ENCODE data around the gene CNTNAP5.

The CNTNAP5 gene

GRCh38 chr2:124025171-124025580 lies at the start of gene CNTNAP5:
CNTNAP5 (plus strand) TSS chr2:124025287; CDS start chr2:124025651, 364 bp downstream.
- DNase-seq (ENCODE audit: low spot score): no peak

- no peak for DNase-seq (ENCODE audit: low spot score)
Observed at GRCh38 chr2:123976054-123976648, 48.9 kb upstream of the CNTNAP5 start.

- peak; percentile 49 for DNase-seq (ENCODE audit: low spot score)
Observed at GRCh38 chr2:123993728-123994323, 31.3 kb upstream of the CNTNAP5 start.

GRCh38 chr2:123999681-124000080 lies 25.4 kb upstream of the CNTNAP5 start:
- no peak for DNase-seq (ENCODE audit: low spot score)

GRCh38 chr2:124001696-124002430 lies 23.2 kb upstream of the CNTNAP5 start:
- DNase-seq (ENCODE audit: low spot score): no peak

GRCh38 chr2:124018890-124019289 lies 6.2 kb upstream of the CNTNAP5 start:
- no peak for DNase-seq (ENCODE audit: low spot score)

GRCh38 chr2:124024561-124025170 lies 421 bp upstream of the CNTNAP5 start:
- no peak for DNase-seq (ENCODE audit: low spot score)

- DNase-seq (ENCODE audit: low spot score): no peak
Observed at GRCh38 chr2:124025891-124026434, 876 bp downstream of the CNTNAP5 start.

- DNase-seq (ENCODE audit: low spot score): no peak
Observed at GRCh38 chr2:124026503-124026902, 1.4 kb downstream of the CNTNAP5 start.

- peak; percentile 64 for DNase-seq (ENCODE audit: low spot score)
Observed at GRCh38 chr2:124027182-124027581, 2.1 kb downstream of the CNTNAP5 start.

GRCh38 chr2:124032799-124033198 lies 7.7 kb downstream of the CNTNAP5 start:
- DNase-seq (ENCODE audit: low spot score): no peak

GRCh38 chr2:124034265-124034664 lies 9.2 kb downstream of the CNTNAP5 start:
- DNase-seq (ENCODE audit: low spot score): no peak

- DNase-seq (ENCODE audit: low spot score): no peak
Observed at GRCh38 chr2:124035001-124035400, 9.9 kb downstream of the CNTNAP5 start.

GRCh38 chr2:124039032-124039431 lies 13.9 kb downstream of the CNTNAP5 start:
- DNase-seq (ENCODE audit: low spot score): no peak

- DNase-seq (ENCODE audit: low spot score): no peak
Observed at GRCh38 chr2:124039762-124040291, 14.7 kb downstream of the CNTNAP5 start.

GRCh38 chr2:124045894-124046293 lies 20.8 kb downstream of the CNTNAP5 start:
- no peak for DNase-seq (ENCODE audit: low spot score)

GRCh38 chr2:124046332-124046731 lies 21.2 kb downstream of the CNTNAP5 start:
- no peak for DNase-seq (ENCODE audit: low spot score)

GRCh38 chr2:124048102-124048501 lies 23.0 kb downstream of the CNTNAP5 start:
- DNase-seq (ENCODE audit: low spot score): no peak

- no peak for DNase-seq (ENCODE audit: low spot score)
Observed at GRCh38 chr2:124048664-124049063, 23.6 kb downstream of the CNTNAP5 start.

GRCh38 chr2:124049136-124049535 lies 24.0 kb downstream of the CNTNAP5 start:
- DNase-seq (ENCODE audit: low spot score): no peak

- DNase-seq (ENCODE audit: low spot score): no peak
Observed at GRCh38 chr2:124050833-124051497, 25.9 kb downstream of the CNTNAP5 start.

GRCh38 chr2:124053796-124054195 lies 28.7 kb downstream of the CNTNAP5 start:
- DNase-seq (ENCODE audit: low spot score): no peak
